Bone marrow (tissue), 2 donors: ENCODE measurements around the gene MFAP3L.
A peak's percentile ranks its signal among the peaks of the same experiment; 100 is the strongest.
"Not testable (repeated sequence)": the region's sequence is repeated elsewhere in the genome, so short reads cannot be mapped to it uniquely, and the experiment has no call there.

Experiments
- DNase-seq, 2 donors: peaks; one replicate each; lab custom pipeline; 2025; lab: John Stamatoyannopoulos, UW

MFAP3L gene

DNA sequence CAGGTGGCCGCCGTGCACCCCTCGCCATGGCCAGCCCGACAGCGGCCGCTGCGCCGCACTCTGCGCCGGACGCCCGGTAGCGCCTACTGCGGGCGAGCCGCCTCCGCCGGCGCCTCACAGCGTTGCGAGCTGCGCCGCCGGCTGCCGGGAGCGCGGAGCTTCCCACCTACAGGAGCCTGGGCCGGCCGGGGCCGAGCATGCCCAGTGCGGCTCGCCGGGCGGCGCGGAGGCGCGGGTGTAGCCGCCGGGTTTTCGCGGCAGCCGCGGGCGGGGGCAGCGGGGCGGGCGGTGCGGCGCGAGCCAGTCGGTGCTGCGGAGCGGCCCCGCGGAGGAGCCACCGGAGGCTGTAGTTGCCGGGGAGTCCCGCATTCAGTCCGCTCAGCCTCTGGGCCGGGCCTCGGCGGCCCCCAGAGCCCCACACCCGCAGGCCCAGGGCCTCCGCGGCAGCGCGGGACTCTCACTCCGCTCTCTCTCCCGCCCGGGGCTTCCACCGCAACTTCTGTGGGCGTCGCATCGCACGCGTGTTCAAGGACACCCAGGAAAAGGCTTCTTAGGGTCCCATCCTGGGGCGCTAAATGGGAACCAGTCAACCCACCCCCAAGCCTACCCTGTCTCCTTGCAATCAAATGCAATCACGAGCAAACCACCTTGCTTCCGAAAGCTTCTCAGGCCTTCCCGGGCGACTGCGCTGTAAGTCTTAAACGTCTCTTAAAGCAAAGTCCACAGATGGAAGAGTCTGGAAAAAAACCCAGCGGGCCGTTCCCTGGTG, at the start of gene MFAP3L:
MFAP3L (minus strand) TSS at position 143 of the 769 bp plus-strand sequence. CDS start 20,518 bp downstream, outside the sequence.
- DNase-seq: peak in 1 of 2 donors; percentile 69

DNA sequence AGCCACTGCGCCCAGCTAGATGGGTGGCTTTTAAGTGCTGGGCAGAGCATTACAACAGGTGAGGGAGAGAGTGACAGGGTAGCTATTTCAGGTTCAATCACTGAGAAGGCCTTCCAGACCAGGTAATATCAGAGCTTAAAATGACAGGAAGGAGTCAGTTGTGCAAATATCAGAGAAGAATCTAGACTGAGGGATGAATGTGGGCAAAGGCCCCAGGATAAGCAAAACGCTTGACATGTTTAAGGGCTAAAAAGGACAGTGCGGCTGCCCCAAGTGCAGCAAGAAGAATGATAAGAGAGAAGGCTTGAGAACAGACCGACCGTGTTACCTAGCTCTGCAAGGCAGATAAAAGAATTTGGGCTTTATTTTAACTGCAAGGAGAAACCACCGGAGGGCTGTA, 45.0 kb upstream of the MFAP3L start:
- DNase-seq: no peak

DNA sequence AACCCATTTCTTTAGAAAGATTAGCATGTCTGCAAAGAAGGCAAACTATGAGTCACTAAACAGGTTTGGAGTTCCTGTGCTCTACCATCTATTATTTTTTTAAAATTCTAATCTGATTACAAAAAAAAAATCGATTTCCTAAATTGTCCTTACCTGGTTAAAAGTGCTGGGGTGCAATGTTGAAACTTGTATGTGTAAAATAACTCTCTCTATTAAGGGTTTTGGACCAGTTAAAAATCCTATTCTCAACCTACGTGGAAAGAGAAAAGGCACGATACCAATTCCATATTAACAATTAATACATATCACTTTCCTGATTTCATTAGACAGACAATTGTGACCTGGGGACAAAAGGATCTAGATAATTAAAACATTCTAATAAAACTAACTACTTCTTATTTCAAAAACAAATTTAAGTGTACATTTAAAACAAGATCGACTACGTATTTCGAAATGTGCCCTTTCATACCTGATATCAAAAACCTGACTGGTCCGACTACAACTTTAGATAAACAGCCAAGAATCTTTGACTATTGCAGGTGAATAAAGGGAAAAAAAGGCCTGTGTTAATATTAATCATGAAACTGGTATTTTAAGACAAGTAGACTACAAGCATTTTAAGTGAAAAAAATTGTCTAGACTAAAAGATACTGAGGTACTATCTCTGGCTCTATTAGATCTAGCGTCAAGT, 42.4 kb upstream of the MFAP3L start:
- DNase-seq: no peak

DNA sequence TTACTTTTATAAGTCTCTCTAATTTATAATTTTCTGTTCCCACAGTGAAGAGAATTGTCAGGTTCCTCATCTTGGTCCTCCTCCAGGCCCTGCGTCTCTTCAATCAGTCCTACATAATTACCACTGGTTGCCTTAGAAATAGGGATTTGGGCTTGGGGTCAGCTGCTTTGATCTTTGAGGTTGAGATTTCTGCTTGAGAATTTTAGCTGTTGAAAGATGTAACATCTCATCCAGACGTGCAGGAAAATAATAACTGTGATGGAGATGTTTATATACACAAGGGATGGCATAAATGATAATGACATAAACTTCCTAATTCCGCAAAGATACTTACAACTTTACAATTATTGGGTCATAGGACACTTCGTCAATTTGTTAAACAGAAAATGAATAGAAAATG, 33.2 kb upstream of the MFAP3L start:
- no peak for DNase-seq

DNA sequence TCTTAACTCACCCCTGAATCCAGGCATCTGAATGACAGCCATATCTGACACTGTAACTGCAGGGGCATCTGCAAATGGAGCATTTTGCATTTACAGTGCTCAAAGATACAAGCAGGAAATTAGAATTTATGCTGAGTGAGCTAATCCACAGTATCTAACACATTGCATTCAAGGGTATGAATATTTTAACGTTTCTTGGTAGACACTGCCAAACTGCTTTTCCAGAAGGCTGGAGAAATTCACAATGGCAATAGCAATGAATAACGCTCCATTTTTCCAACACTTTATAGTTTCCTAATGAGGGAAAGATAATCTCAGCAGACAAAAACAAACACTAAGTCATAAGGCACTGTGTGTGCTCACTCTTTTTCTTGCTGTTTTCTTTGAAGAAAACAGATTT, 32.6 kb upstream of the MFAP3L start:
- no peak for DNase-seq

DNA sequence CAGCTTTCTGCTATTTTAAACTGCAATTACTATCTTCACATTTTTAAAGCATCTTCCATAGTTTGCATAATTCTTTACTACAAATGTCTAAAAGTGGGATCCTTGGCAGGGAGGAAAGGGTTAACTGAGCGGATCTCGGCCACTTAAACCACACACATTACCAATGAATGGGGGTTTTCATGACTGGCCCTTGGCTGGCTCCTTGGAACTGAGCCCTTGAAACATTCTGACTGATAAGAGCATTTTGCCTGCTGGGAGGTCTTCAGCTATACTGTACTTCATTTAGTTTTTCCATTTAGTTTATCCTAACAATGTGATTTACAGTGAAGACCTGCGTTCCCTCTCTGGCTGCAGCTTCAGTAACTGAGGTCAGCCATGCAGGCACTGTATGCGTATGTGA, 31.7 kb upstream of the MFAP3L start:
- DNase-seq: no peak

DNA sequence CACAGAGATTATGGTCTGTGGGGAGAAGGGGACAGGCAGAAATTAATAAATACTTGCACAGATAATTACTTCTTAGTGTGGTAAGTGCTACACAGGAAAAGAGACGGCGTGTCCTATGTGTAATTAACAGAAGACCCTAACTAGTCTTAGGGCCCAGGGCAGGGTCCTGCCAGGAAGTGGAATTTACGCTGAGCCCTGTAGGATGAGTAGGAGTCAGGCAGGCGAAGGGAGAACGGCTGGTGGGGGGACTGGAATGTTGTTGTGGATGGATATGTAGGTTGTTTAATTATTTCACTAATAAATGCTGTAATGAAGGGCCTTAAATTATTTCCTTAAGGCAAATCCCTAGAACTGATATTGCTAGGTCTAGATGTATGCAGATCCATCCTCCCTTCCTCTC, 26.7 kb upstream of the MFAP3L start:
- no peak for DNase-seq

DNA sequence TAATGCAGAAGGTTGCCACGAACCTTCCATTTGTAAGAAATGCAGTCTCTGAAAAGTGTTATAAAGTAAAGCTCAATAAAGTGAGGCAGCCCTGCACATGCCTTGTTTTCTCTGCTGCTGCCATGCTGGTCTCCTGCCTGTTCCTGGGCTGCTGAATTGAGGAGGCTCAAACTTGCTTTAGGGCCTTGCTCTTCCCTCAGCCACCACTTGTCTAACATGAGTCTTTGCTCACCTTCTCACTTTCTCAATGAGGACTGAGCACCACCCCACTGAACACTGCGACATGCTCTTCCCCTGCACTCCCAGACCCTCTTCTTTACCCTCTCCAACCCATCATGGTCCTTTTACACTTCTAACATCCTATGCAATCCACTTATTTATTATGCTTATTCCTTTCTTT, 25.2 kb upstream of the MFAP3L start:
- DNase-seq: no peak

DNA sequence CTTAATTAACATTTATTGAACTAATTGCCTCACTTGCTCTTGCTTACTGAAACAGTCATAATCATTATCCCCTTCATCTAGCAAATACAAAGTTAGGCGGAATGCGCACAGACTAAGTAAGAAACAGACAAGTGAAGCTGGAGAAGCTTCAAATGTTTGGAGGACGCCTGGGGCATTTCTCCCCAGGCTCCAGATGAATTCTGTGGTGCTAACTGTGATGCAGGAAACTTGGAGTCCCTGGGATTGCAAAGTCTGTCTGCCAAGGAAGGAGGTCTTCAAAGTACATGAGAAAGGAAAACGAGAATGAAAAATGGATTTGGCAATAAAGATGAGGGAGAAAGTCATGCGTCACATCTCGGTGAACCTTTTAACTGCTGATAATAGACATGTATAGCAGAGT, 23.6 kb upstream of the MFAP3L start:
- no peak for DNase-seq

DNA sequence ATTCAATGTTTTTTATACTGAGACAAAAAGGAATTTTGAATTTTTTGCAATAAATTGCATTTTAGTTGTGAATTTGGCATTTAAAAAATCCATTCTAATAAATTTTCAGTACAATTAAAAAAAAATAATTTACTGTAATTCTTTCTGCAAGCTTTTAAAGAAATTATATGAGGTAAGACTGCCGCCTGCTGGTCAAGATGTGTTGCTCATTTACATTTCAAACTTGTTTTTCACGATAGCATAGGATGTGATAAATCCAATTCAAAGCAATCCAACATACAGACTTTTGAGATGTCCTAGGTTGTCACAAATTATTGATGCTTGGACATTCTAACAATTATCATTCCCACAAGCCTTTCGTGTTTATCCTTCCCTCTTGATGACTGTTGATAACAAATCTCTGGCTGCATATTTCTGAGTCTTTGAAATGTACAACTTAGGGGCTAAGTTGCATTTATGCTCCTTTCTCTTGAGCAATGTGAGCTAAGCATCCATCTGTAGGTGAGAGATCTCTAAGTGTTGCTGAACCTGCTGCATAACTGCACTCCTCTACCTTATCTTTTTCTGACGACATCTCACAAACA, 21.7 kb upstream of the MFAP3L start:
- DNase-seq: peak in 1 of 2 donors; percentile 27

DNA sequence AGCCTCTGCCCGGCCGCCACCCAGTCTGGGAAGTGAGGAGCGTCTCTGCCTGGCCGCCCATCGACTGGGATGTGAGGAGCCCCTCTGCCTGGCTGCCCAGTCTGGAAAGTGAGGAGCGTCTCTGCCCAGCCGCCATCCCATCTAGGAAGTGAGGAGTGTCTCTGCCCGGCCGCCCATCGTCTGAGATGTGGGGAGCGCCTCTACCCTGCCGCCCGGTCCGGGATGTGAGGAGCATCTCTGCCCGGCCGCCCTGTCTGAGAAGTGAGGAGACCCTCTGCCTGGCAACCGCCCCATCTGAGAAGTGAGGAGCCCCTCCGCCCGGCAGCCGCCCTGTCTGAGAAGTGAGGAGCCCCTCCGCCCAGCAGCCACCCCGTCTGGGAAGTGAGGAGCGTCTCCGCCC, 20.0 kb upstream of the MFAP3L start:
- not testable (repeated sequence) for DNase-seq

DNA sequence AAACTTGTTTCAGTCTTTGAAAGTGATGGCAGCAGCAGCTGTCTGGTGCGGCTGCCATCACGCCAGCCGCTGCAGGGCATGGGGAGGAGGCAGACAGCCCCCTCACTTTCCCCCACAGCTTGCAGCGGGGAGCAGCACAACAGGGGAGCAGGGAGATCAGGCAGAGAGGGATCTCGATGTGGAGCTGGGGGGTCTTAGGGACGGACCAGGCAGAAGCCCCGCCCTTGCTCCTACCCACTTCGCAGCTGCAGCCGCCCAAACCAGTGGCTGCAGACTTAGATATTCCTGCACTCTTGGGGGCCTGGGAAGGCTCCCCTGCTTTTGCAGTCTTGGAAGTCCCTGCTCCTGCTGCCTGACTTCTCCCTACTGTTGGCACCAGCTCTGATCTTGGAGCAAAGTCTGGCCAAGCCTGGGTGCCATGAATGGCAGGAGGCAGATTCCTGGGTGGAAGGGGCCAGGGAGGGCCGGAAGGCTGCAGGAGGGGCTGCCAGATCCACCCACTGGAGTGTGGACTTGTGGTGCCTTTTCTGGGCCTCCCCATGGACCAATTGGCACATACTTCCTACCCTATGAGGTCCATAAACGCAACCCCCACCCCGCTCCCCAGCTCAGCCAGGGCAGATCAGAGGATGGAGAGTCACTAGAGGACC, 14.0 kb upstream of the MFAP3L start:
- no peak for DNase-seq

DNA sequence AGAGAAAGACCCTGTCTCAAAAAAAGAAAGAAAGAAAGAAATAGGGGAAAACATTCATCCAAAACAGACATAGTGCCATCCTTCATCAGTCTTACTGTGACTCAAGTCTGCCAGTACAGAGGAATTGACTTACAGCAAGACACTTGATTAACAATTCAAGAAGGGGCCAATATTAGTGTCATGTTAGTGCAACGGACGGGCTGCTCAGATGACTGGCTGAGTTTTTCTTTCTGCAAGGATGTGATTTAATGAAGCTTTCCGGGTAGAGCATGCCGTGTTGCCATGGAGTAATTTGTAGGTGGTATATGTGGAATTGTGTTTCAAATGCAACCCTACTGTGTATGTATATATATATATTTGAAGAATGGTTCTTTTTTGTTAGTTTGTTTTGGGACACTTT, 12.6 kb upstream of the MFAP3L start:
- no peak for DNase-seq

DNA sequence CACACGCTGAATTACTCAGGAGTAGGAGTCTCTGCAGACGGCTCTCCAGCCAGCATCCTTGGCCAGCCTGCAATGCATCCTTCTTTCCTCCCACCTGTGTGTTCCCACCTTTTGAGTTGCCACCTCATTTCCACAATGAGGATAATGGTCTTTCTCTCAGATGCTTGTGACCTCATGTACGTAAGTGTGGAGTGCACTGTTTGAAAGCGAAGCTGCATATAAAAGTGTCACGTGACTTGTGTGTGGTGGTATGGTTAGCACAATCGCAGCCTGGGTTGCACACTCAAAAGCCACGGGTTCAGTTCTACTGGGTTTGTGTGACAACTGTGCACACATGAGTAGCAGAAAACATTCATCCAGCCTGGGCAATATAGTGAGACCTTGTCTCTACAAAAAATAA, 12.0 kb upstream of the MFAP3L start:
- DNase-seq: no peak

DNA sequence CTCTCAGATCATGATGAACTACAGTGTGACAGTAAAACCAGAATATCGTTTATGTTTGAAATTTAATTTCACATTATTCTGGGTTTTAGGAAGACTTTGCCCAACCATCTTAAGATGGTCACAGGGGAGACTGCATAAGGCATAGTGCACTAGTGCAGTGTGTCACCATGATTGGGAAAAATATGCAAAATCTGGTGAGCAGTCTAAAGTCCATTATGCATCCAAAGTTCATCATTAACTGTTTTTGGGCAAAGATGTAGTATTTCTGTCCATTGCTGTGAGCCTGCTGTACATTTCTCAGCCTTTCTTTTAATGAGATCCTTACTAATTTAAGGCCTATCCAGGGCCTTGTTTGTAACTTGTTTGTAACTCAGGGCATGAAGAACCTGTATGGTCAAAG, 11.3 kb upstream of the MFAP3L start:
- no peak for DNase-seq

DNA sequence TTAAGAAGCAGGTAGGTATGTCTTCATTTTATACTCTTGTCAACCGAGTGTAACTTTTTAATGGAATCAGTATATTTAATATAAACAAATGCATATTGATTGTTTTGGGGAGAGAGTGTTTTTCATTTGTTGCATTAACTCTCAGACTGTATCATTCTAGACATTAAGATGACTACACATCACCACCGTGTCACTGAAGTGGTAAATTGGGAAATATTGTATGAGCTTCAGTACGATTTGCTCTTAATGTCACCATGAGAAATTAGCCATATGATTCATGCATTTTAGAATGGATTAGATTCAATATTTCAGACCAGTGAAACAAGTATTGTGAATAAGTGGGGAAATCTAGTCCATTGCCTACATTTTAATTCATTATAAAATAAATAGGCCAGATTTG, 9.7 kb upstream of the MFAP3L start:
- DNase-seq: no peak

DNA sequence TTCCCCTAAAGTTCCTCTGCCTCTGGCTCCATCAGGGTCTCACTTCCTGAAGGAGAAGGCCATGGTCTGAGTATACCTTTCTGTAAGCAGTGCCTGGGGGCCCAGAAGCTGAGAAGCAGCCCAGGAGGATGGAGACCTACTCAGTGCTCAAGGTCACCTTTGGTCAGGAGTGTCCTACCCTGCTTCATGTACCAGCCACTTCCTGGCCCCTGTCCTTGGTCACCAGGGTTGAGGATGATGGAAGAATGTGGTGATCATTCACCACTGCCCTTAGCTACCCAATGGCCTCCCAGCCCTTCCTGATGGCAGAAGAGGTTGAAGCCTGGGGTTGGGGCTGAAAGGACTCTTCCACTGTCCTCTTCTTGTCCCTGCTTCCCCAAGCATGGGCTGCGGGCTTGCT, 9.0 kb upstream of the MFAP3L start:
- DNase-seq: no peak

DNA sequence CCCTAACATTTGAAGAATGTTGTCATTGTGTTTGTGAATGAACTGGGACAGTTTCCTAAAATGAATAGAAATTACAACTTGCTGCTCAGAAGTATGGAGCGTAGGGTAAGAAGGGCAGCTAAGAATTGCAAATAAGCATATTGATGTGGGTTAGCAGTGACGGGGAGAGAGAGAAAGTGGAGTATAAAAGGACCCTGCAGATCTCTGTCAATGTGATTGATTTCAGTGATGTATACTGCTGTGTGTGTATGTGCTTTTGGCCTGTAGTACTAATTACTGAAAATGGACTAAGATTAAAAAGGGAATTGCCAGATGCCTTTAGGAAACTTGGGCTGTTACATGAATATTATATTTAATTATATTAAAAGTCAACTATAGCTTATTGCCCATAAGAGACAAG, 7.8 kb upstream of the MFAP3L start:
- no peak for DNase-seq

DNA sequence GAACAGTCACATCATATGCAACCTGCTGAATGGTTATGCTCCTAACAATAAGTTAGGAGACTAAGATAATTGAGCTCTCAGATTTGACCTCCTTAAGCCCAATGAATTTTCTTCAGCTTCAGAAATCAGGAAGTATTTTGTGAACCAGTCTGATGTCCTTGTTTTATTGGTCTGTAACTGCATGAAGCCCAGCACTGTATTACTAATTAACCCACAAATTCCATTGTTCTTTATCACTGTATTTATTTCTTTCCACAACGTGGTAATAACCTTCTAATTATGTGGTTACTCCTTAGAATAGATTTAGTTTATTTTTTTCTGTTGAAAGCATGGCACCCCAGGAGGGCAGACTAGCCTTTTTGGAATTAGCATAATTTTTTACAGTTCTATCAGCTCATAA, 3.9 kb upstream of the MFAP3L start:
- no peak for DNase-seq

DNA sequence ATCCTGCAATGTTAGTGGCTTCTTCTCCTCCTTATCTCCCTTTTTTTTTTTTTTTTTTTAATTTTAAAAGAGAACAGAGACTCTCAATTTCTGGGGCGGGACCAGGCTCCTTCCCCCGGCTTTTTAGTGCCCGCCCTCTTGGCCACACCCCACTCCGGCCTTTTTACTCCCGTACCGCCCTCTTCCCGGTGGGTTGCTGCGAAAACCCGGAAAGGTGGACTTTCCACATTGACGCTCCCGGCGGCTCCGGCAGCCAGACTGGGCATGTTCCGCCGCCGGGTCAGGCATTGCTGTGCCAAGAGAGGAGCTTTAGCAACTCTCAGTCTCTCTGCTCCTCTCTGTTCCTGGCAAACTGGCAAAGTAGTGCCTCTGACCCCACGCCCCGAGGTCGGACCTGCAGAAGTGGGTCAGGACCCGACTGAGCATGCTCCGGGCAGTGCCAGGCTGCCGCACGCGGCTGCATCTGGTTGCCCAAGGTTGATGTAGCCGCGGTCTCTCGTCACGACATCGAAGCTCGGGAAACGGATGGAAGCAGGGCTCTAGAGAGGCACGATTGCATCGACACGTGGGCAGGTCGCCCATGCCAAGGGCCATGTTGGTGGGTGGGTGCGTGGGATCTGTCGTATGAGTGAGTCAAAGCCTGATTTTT, 1.1 kb upstream of the MFAP3L start:
- DNase-seq: peak; percentile 34 to 67

DNA sequence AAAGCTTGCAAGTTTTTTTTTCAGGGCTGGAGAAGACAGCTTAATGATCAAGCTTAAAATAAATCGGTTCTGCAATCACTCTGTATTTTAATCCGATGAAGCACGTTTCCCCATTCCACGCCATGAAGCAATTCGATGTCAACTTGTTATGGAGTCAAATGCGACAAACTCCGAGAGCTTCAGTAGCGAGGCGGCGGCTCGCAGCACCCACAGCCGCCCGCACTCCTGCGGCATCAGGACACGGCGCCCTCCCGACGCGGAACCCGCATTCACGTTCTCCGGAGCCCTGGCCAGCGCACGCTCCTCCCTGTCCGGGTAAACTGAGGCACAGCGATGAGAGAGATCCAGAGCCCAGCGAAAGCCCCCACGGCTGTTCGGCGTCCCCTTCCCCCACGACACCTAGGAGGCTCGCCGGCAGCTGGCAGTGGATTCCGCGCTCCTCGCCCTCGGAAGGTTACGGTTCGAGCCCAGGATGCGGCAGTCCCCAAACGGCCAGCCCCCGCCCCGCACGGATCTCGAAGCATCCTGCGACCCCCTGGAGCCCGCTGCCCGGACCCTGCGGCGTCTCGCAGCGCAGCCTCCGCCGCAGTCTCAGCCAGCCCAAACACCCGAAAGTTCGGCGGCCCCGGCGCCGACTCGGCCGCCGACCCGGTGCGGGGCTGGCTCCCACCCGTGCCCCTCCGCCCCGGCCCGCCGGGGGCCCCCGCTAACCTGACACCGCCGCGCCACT, 507 bp downstream of the MFAP3L start:
- no peak for DNase-seq

DNA sequence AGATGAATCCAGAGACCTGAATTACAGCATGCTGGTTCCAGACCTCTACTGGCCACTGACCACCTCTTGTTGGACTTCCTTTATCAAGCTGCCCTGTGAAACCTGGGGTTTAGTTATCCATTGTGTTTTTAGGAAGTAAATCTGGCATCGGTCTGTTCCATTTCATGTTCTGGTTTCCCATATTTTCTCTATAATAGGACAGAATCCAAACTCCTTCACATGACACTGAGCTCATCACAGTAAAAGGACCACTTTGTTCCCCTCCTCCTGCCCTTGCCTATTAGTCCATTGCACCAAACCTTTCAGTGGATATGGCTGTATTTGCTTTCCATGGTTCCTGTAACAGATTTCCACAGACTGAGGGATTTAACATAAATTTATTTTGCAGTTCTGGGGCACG, 4.0 kb downstream of the MFAP3L start:
- no peak for DNase-seq
